ENCODE results near the gene DEDD2.

DNA sequence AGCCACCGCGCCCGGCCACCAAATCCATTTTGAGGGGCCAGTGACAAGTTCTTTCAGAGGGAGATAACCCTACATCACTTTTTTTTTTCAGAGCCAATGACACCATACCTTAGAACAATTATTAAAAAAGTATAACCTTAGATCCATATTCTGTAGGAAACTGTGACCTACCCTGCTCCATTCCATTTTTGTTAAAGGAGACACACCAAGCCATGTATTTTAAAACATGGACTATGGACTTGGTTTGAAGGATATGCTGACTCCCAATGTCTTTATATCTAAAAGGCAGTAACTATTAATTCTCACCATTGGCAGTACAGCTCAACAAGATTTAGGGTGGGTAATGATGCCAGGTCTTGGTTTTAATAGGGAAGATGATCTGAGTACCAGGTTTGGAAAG, 23.8 kb upstream of the DEDD2 start:
- no peak for TF ChIP-seq CTCF (IDR thresholded peaks at IDR 0.05)
- no peak for TF ChIP-seq POLR2A (IDR thresholded peaks at IDR 0.05)

All from testis (tissue), 2 donors.